Measurements from ENCODE around the gene TKTL1.

DNA sequence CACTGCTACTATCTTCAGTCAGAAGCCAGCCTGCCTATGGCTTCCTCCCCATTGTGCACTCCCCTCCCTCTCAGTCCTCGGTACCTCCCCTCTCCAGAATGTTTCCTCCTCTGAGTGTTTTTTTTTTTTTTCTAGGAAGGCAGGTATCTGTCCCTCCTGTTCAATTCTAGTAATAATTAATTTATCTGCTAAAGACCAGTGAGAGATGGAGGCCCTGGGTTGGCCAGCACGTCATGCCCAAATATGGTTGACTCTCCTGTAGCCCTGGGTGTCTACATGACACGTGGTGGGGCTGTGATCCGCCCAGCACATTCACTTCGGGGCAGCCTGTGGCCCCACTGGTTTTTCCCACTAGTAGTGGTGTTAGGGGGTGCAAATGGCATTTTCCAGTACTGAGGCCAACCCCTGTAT, 77.0 kb downstream of the TKTL1 start:
- no peak for TF ChIP-seq EZH2 (IDR thresholded peaks at IDR 0.05; ENCODE audit: borderline replicate concordance, low read depth, low read length, severe bottlenecking)
- no peak for TF ChIP-seq CTCF (IDR thresholded peaks at IDR 0.05; ENCODE audit: borderline replicate concordance, extremely low read depth, low read length, poor library complexity, severe bottlenecking)

Measured in DND-41 (cell line).